Measurements from ENCODE around the gene CREG2.

CREG2 gene

DNA sequence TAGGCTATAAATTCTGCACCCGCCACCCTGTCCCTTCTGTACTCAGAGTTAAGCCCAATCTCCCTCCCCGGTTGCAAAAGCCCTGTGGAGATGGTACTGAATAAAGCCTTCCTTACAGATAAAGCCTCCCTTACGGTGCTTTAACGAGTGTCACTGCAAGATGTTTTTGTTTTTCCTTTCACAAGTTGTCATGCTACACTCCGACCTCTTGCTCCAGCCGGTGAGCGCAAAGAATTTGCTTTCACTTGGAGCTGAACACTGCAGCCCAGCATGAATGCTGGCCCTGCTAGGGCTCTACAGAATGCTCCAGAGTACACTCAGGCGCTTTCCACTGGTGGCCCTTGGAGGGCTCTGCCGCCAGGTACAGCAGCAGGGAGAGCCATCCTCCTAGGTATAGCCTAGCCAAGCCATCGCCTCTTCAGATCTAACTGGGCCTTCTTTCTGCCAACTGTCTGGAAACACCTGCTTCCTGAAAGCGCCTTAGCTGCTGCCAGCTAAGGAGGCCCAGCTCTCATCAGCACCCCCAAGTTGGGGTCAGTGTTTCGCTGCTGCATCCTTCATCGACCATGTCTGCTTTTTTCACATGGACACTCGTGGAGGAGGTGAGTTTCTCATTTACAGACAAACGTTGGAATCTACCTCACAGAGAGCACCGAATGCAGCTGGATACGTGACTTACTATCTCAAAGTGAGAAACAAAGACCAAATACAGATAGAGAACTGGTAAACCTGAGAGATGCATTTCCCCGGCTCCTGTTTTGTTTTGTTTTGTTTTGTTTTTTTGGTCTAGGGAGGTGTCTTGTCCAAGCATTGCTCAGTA, 13.4 kb upstream of the CREG2 start:
- no peak for DNase-seq (ENCODE audit: low spot score)
- TF ChIP-seq CTCF (IDR thresholded peaks at IDR 0.05; ENCODE audit: extremely low read depth, missing control alignments) = no peak

GRCh38 chr2:101400048-101400447, 12.7 kb upstream of the CREG2 start:
- no peak for TF ChIP-seq CTCF (IDR thresholded peaks at IDR 0.05; ENCODE audit: extremely low read depth, missing control alignments)
- DNase-seq (ENCODE audit: low spot score) = no peak

DNA sequence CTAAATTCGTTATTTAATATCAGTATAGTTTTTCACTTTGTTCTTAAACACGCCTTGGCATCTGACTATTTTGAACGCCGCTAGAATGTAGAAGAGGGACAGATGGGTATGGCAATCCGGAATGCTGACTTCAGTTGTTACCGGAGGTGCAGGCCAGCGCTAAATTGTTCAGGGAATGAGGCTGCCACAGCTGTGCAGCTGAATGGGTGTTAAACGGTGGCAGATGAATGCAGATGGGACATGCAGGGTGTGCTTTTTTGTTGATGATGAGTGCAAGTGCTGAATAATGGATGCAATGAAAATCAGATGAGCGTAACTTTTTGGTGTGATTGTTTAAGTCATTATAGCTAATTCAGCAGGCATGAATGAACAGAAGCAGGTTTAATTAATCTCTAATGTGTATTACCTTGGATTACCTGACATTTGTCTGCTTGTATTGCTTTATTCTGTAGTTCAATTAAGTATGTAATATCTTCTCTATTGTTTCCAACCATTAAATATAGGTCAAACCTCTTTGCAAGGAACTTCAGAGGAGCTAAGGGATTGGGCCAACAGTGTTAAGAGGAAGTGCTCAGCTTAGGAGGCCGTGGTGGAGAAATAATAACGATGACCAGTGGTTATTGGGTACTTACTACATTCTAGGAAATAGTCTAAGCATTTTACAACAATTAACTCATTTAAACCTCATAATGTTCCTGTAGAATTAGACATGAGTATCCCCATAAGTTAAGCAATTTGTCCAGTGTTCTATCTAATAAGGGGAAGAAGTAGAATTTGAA, 11.9 kb upstream of the CREG2 start:
- no peak for TF ChIP-seq CTCF (IDR thresholded peaks at IDR 0.05; ENCODE audit: extremely low read depth, missing control alignments)

GRCh38 chr2:101398116-101398821, 11.0 kb upstream of the CREG2 start:
- no peak for DNase-seq (ENCODE audit: low spot score)
- TF ChIP-seq CTCF (IDR thresholded peaks at IDR 0.05; ENCODE audit: extremely low read depth, missing control alignments) = no peak

More for the DNA sequence above, 11.9 kb upstream of the CREG2 start:
- no peak for DNase-seq (ENCODE audit: low spot score)

GRCh38 chr2:101396316-101396717, 9.0 kb upstream of the CREG2 start:
- no peak for TF ChIP-seq CTCF (IDR thresholded peaks at IDR 0.05; ENCODE audit: extremely low read depth, missing control alignments)
- no peak for DNase-seq (ENCODE audit: low spot score)

GRCh38 chr2:101395545-101396315, 8.4 kb upstream of the CREG2 start:
- TF ChIP-seq CTCF (IDR thresholded peaks at IDR 0.05; ENCODE audit: extremely low read depth, missing control alignments) = no peak
- DNase-seq (ENCODE audit: low spot score) = no peak
